DMS114 treated with DMSO at 0.1 percent for 48 hours (cell line): ENCODE data around the gene NLRP1.

Source experiments
- DNase-seq: peaks from one replicate; lab custom pipeline; 2025; ENCODE audit not compliant: unreplicated experiment; lab: John Stamatoyannopoulos, UW

NLRP1 gene

DNA sequence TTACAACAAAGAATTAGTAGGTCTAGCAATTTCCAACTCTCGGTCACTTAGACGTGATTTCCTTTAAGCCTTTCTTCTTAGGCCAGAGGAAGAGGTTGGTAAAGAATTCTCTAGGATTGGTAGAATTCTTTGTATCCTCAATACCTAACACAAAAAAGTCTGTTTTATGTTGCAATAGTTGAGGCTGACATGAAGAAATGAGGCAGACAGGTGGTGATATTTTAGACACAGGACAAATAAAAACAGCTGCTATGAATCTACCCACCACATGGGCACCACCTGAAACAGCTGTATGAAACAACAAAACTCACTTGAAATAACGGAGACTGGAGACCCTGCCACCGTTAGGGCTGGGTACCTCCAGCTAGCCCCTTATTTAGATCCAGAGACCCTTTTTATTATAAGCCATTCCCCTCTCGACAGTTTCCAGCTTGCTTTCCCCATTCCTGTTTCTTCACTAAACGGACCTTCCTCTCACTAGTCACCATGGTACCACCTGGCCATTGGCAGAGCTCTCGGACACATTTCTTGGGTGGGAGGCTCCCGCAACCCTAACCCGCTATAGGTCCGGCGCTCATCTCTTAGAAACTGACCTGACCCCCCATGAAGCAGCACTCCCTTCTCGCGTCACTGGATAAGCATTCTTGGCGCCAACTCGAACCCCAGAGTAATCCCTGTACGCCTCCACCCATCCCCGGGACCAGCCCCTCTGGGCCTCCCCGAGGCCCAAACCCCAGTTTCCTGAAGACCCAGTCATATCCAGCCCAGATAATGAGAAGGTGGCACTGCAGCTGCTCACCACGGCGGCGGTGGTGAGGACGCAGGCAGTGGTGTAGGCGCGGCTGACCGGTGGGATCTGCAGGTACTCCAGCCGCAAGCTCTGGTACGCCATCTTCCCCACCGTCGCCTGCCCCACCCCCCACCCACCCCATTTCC, 98.8 kb downstream of the NLRP1 start, which contains the start of gene DERL2:
Gene DERL2 (minus strand): TSS at position 909 of the 936 bp plus-strand sequence. CDS start 17 bp downstream, at position 892.
- DNase-seq: peak; percentile 34

DNA sequence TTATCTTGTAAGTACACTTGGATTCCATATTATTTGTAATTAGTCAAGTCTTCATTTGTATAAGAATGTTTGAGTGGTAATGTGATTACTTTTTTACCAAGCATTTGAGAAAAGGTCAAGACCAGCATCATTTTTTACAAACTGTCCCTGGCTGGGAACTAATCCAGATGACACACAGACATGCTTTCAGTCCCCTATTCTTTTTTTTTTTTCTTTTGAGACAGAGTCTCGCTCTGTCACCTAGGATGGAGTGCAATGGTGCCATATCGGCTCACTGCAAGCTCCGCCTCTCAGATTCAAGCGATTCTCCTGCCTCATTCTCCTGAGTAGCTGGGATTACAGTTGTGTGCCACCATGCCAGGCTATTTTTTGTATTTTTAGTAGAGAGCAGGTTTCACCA, 102.9 kb downstream of the NLRP1 start:
- DNase-seq: no peak

DNA sequence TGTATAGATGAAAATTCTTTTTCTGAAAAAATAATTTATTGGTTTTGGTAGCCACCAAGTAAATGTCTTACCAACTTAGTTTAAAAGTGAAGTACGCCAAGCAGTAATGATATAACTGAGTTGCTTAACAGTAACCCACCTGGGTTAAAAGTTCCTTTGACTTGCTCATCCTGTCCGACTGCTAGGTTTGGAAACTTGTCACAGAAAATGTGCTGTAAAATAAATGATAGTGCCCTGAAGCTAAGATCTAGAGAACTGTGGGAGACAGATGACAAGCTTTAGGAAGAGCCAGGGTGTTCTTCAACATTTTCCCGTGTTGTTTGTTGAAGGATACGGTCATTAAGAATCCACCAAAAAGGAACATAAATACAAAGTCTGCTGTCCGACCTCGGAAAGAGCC, 103.3 kb downstream of the NLRP1 start:
- no peak for DNase-seq

DNA sequence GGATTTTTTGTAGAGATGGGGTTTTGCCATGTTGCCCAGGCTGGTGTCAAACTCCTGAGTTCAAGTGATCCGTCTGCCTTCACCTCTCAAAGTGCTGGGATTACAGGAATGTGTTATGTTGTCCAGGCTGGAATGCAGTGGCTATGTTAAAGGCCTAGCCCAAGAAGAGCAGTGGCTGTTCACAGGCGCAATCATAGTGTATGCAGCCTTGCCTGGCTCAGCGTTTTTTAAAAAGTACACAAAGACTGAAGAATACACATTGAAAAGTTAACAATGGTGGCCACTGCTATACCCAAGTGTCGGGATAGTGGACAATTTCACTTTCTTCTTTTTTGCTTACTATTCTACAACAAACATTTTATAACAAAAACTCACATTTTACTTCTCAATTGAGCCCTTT, 105.3 kb downstream of the NLRP1 start:
- no peak for DNase-seq

DNA sequence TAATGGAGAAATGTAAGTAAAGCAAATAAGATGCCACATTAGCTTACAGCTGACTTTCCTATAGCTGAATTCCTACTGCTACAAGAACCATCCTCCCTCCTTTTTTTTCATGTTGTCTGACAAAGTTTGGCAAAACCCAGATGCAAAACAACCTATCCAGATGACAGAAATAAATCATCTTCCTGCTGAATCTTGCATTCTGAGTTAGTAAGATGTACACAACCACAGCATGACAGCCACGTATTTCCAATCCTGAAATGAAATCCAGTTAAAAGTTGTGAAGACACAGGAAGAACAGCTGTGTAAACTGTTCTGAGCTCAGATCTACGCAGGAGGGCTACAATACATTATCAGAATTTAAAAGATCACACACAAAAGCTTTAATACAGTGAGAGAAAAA, 110.4 kb downstream of the NLRP1 start:
- no peak for DNase-seq

DNA sequence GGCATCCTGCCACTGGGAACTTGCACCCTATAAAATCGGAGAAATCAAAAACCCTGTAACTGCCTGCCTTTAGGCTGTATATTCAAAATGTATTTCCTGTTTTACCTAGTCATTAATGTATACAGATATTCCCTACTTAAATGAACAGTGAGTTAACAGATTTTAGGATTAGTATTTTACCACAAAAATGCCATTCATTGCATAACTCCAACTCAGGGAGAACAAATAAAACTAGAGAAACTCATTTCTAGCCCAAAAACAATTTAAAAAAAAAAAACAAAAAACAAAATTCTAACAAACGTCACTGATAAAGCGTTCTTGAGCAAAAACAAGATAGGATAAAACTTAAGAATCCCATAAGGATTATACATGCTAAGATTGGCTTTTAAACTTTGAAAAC, 111.8 kb downstream of the NLRP1 start:
- no peak for DNase-seq

DNA sequence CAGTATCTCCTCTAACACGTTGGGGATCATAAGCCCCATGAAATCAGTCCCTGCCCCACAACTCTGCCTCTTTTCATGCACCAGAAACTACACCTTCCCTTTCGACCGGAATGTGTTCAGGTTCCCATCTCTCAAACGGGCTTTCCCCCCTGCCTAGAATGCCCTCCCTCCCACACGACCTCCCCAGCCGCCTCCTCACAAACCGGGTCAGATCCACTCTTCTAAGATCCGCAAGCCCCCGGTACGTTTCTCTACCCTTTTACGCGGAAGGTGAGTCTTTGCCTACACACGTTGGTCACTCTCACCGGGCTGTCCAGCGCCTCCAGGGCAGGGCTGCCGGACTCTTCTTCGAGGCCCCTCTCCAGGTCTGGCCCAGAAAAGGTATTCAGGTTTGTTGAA, 116.2 kb downstream of the NLRP1 start:
- no peak for DNase-seq

DNA sequence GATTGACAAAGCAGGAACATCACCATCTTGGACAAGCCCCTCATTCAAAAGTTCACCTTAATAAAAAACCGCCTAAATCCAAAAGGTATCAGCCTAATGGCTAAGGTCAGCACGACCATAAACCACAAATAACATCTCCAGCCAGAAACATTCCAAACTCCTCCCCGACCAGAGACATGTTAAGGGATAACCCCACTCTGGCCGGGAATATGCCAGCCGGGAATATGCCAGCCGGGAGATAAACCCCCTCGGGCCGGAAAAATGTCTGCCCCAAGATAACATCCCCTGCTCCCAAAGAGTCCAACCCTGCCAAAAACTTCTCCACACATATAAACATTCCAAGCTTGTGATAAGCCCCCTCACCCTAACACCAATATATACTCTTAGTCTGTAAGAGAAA, 116.9 kb downstream of the NLRP1 start:
- DNase-seq: no peak

DNA sequence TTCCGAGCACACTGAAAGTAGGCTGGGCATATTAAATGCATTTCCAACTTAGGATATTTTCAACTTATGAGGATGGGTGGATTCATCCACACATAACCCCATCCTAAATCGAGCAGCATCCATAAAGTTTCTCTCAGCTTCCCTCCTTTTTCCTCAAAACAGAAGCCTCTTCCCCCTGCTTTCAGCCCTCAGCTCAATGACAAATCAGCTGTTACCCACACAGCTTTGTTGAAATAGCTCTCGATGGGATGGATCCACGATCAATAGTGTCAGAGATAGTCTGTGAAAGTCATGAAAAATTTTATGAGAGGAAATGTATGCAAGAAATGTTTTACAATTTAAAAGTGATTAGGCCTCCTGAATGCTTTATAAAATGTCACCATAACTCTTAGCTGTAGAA, 118.0 kb downstream of the NLRP1 start:
- DNase-seq: no peak

DNA sequence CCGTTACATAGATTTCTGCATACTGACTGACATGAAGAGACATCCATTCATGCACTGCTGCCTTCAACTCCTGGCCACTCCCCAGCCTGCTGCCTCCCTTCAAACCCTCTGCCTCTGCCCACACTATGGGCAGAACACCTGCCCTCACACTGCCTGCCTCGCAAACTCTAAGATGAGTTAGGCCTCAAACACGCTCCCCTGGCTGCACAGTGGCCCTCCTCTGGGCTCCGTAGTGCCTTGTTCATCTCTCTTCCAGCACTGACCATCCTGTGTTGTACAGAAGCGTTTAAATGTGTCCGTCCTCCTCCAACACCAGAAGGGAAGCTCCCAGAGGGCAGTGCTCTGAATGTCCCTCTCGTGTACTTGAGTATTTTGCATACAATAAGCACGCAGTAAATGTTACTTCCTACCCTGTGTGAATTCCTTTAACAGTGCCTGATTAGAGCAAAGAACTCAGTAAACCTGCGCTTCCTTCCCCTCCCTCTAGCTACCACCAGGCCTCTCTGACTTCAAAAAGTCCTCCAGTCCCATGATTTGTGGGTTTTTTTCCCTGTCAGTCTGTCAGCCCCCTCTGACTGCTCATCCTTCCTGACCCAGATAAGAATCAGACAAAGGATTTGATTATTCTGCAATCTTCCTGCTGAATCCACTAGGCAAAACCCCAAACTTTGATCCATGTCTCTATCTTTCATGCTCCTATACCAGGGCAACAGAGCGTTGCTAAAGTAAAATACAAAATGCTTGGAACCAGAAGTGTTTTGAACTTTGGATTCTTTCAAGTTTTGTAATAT, 119.4 kb downstream of the NLRP1 start:
- no peak for DNase-seq
